Measurements from ENCODE around the gene SGK1.
"Not testable (repeated sequence)": the region's sequence is repeated elsewhere in the genome, so short reads cannot be mapped to it uniquely, and the experiment has no call there.

Gene SGK1

DNA sequence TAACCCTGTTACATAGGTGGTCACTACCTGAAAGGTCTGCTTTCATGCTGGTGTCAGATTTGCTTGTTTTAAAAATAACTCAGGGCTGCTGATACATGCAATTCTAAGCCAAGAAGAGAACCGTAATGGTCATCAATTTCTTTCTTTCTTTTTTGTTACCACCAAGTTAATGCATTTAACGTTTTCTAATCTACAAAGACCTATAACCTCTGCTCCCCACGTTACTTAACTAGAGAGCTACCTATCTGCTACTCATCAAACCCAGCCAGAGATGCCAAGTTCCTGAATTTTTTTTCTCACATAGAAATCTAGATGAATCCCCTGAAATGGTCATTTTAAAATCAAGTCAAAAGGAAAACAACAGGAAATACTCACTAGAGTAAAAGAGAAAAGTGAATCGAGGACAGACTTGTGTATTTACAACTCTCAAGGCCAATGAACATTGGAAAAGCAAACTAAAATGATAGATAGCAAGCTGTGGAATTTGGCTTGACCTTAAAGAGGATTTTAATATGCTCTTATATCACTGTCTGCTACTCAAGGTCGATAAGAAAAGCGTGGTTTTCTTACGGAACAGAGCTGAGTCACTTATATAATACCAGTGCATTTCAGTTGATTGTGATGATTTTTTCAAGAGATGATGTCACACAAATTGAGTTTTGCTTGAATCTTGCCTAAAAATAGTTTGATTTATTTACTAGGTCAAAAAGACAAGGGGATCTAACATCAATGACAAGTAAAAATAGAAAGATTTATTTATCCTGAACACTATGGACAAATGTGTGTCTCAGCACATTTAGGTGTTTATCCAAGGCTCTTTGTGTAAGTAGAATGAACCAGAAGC is 67.9 kb downstream of the SGK1 start:
- Histone ChIP-seq H3K27me3 (ENCODE audit: low read depth) (no peaks in the 10 kb centered on the region), H3K4me1 (no peaks in the 10 kb centered on the region), H3K9me3 (no peaks in the 10 kb centered on the region), H3K4me3 (no peak overlapping the region), H3K36me3 (replicated peaks) (no peaks in the 10 kb centered on the region)
- no peak for DNase-seq (ENCODE audit: low spot score in 2 of 2)
- in situ Hi-C loops (cut with MboI; ENCODE audit: low sequenced_read_pairs) = no loop called here

DNA sequence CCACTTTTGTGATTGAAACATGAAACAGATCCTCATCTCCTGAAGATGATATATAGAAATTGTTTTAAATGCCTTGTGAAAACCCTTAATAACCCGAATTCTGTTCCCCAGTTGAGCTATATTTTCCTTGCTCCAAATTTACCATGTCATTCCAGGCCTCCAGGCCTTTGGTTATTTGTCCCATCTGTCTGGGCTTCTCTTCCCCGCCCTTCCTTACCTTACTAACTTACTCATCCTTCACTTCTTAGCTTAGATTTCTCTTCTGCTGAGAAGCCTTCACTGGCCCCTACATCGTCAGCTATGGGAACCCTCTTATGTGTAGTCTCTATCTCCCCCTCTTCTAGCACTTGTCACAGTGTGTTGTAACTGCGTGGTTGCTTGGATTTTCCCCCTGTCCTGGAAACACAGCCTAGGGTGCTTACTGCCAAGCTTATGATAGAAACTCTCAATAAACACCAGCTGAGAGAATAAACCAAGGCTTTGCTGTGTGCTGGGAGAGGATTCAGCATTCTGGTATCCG is 68.6 kb downstream of the SGK1 start:
- Histone ChIP-seq H3K4me1 (no peaks in the 10 kb centered on the region), H3K36me3 (replicated peaks) (no peaks in the 10 kb centered on the region), H3K27me3 (ENCODE audit: low read depth) (no peaks in the 10 kb centered on the region), H3K4me3 (no peak overlapping the region), H3K9me3 (no peaks in the 10 kb centered on the region)
- DNase-seq (ENCODE audit: low spot score in 2 of 2) = no peak
- in situ Hi-C loops (cut with MboI; ENCODE audit: low sequenced_read_pairs) = no loop called here

DNA sequence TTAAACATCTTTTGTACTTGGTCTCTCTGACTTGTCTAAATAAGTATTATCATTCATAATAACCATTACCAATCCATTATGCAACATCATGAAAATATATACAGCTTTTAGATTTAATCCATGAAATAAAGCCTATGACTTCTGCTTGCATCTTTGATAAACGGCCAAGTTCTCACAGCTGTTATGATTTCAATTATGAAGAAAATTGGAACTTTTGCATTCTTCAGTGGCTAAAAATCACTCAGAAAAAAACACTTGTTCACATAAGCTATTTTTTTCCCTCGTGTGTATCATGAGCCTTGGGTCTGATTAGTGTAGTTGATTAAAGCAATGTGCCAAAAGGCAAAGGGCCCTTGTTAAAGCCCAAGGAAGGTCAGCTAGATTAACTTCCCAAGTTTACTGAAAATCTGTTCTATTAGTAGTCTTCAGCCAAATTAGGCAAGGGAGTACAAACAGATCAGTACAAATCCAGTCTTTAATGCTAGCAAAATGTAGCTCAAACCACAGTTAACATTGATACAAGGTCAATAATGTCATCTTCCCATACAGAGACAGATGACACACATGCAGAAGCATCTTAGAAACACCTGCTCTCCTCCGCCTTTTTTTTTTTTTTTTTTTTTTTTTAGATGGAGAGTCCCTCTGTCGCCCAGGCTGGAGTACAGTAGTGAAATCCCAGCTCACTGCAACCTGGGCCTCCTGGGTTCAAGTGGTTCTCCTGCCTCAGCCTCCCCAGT is 69.9 kb downstream of the SGK1 start:
- DNase-seq (ENCODE audit: low spot score in 2 of 2) = no peak
- H3K4me1 ChIP-seq = no peaks in the 10 kb centered on the region
- in situ Hi-C loops (cut with MboI; ENCODE audit: low sequenced_read_pairs) = no loop called here
- no peak overlapping the region for H3K4me3 ChIP-seq
- no peaks in the 10 kb centered on the region for H3K36me3 ChIP-seq (replicated peaks)
- no peaks in the 10 kb centered on the region for H3K9me3 ChIP-seq
- no peaks in the 10 kb centered on the region for H3K27me3 ChIP-seq (ENCODE audit: low read depth)

DNA sequence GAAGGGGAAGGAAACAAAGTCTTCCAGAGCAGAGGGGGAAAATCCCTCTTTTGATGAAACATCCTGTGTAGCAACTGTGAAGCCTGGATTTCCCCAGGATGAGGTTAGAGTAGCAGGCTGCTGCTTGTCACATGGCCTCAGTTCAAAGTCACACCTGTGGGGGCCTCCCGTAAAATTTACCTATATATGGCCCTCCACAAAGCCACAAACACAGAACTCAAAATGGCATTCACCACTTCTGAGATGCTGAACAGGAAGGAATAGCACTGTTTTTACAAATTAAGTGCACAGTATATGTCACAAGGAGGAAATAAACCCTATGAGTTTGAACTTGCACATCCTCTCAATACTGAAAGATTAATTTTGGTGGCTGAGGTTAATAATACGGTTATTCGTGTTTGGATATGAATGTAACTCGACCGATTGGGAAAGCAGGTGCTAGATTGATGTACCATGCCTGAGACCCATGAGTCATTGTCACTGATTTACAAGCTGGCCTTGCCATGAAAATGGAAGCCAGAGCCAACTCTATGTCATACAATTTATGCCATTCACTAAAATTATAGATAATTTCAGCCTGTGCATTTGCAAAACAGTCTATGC is 70.6 kb downstream of the SGK1 start:
- Histone ChIP-seq H3K4me1 (no peaks in the 10 kb centered on the region), H3K9me3 (no peaks in the 10 kb centered on the region), H3K27me3 (ENCODE audit: low read depth) (no peaks in the 10 kb centered on the region), H3K36me3 (replicated peaks) (no peaks in the 10 kb centered on the region), H3K4me3 (no peak overlapping the region)
- in situ Hi-C loops (cut with MboI; ENCODE audit: low sequenced_read_pairs) = no loop called here
- DNase-seq (ENCODE audit: low spot score in 2 of 2) = no peak

DNA sequence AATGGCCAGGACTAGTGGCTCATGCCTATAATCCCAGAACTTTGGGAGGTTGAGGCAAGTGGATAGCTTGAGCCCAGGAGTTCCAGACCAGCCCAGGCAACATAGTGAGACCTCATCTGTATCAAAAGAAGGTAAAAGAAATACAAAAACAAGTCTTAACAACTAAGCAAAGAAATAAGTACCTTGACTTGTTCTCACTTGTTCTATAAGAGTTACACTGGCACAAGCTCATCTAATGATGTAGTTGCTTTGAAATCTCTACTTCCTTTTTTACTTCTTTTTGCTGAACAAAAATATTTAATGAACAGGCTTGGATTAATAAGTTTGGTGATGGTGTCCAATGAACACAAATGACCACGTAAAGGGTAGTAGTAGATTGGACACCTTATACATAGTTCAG is 72.2 kb downstream of the SGK1 start:
- no peaks in the 10 kb centered on the region for H3K27me3 ChIP-seq (ENCODE audit: low read depth)
- no peaks in the 10 kb centered on the region for H3K4me1 ChIP-seq
- in situ Hi-C loops (cut with MboI; ENCODE audit: low sequenced_read_pairs) = no loop called here
- no peaks in the 10 kb centered on the region for H3K36me3 ChIP-seq (replicated peaks)
- no peak overlapping the region for H3K4me3 ChIP-seq
- no peaks in the 10 kb centered on the region for H3K9me3 ChIP-seq
- no peak for DNase-seq (ENCODE audit: low spot score in 2 of 2)

DNA sequence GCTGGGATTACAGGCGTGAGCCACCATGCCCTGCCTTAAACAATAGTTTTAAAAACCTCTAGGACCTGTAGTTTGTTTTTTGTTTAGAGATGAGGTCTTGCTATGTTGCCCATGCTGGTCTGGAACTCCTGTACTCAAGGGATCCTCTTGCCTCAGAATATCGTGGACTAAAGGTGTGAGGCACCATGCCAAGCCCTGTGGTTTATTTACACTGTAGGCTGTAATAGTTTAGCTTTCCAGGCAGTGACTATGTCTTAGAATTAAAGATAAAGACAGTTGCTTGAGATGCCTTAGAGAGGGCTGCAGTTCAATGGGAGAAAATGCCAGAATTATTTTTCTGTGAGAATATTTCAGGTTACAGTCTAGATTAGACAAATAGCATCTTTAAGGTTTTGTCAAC is 72.9 kb downstream of the SGK1 start:
- no peaks in the 10 kb centered on the region for H3K9me3 ChIP-seq
- in situ Hi-C loops (cut with MboI; ENCODE audit: low sequenced_read_pairs) = no loop called here
- H3K4me1 ChIP-seq = no peaks in the 10 kb centered on the region
- H3K36me3 ChIP-seq (replicated peaks) = no peaks in the 10 kb centered on the region
- H3K27me3 ChIP-seq (ENCODE audit: low read depth) = no peaks in the 10 kb centered on the region
- H3K4me3 ChIP-seq = no peak overlapping the region
- DNase-seq (ENCODE audit: low spot score in 2 of 2) = no peak

DNA sequence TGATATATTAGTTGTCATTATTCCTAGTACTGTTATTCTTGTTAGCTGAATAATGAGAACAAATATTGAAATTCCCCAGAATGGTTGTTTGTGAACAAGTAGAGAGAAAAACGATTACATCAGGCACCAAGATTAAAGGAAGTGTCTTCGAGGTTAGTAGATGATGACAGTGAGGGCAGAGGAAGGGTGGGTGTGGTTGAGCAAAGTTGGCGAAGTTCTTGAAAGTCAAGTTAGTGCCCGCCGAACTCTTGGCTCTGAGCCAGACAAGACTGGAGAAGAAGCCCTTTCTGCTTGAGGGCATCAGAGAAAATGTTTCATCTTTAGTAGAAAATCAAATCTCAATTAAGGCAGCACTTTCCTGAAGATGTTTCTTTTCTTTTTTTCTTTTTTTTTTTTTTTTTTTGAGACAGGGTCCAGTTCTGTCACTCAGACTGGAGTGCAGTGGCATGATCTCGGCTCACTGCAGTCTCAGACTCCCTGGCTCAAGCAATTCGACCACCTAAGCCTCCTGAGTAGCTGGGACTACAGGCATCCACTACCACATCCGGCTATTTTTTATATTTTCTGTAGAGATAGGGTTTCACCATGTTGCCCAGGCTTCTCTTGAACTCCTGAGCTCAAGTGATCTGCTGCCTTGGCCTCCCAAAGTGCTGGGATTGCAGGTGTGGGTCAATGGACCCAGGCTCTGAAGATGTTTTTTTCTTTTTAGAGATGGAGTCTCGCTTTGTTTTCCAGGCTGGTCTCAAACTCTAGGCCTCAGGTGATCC is 77.1 kb downstream of the SGK1 start:
- Histone ChIP-seq H3K27me3 (ENCODE audit: low read depth) (no peaks in the 10 kb centered on the region), H3K4me3 (no peak overlapping the region), H3K4me1 (no peaks in the 10 kb centered on the region), H3K36me3 (replicated peaks) (no peaks in the 10 kb centered on the region), H3K9me3 (no peaks in the 10 kb centered on the region)
- in situ Hi-C loops (cut with MboI; ENCODE audit: low sequenced_read_pairs) = no loop called here
- DNase-seq (ENCODE audit: low spot score in 2 of 2) = no peak

DNA sequence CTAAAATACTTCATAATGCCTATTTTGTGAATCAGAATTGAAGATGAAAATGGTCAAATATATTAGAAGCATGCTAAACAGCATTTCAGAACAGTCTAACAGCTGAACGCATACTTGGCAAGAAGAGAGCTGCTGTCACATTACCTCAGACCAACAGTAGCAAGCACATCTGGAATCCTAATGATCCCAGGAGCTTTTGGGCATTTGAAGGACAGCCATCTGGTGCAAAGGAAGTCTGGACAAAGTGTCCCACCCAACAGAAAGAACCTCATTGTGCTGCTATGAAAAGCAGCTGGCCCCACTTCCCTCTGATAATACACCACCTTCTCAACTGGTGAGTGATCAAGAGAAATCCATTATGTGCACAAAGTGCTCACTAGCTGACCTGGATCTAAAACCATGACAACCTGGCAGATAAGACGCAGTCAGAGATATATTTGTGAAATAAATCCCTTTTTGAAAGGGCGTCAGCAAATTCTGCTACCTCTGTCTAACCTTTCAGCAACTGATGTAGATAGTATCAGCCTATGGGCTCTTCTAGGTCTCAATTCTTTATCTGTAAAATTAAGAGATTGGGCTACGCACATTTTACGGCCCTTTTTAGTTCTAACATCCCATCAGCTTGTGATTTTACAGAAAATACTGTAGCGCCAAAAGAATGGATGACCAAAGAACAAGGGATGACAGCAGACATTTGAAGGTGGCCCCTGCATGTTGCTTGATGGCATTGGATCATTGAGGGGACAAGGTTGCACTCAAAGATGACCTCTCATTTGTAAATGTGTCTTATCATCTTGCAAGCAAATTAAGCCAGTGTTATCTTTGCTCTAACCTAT is 78.7 kb downstream of the SGK1 start:
- no peak overlapping the region for H3K4me3 ChIP-seq
- no peak for DNase-seq (ENCODE audit: low spot score in 2 of 2)
- no peaks in the 10 kb centered on the region for H3K36me3 ChIP-seq (replicated peaks)
- no peaks in the 10 kb centered on the region for H3K9me3 ChIP-seq
- H3K4me1 ChIP-seq = no peaks in the 10 kb centered on the region
- no peaks in the 10 kb centered on the region for H3K27me3 ChIP-seq (ENCODE audit: low read depth)
- in situ Hi-C loops (cut with MboI; ENCODE audit: low sequenced_read_pairs) = no loop called here

DNA sequence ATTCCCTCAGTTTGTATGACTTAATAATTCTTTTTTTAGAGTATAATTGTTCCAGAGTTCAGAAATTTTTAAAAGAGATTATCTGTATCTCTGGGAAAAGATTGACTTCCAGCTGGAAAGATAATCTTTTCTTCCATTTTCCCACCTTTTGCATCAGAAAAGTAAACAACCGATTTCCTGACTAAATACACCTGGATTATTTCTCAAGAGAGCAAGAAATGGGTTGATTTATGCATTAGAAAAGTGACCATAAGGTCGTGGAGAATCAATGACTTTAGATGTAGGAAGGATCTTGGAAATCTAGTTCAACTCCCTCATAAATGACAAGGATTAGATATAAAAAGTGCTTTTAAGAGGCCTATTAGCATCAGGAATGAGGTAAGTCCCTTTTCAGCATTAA is 79.9 kb downstream of the SGK1 start:
- Histone ChIP-seq H3K4me3 (no peak overlapping the region), H3K36me3 (replicated peaks) (no peaks in the 10 kb centered on the region), H3K9me3 (no peaks in the 10 kb centered on the region), H3K4me1 (no peaks in the 10 kb centered on the region), H3K27me3 (ENCODE audit: low read depth) (no peaks in the 10 kb centered on the region)
- in situ Hi-C loops (cut with MboI; ENCODE audit: low sequenced_read_pairs) = no loop called here
- DNase-seq (ENCODE audit: low spot score in 2 of 2) = no peak

DNA sequence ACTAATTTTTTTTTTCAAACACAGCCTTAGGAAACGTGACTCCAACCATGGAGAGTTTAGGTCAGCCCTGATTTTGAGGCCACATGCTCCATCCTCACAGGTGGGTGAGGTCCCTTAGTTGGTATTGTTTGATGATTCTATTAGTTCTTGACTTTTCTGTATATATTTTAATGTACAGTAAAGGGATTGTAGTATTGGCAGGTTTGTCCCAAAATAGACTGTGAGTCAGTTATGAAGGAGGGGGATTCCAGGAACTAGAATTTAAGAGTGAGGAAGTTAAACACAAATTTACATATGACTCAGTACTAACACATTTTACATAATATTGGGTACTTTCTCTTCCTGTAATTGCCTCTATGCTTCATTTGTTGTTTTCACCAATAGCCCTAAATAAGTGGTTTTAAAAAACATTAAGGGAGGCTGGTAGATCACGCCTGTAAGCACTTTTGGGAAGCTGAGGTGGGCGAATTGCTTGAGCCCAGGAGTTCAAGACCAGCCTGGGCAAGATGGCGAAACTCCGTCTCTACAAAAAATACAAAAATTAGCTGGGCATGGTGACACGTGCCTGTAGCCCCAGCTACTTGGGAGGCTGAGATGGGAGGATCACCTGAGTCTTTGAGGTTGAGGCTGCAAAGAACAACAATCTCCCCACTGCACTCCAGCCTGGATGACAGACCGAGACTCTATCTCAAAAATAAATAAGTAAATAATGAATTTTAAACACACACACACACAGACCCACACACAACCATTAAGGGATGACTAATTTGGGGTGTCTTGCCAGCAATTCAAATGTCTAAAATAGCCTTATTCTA is 81.8 kb downstream of the SGK1 start:
- Histone ChIP-seq H3K4me3 (no peak overlapping the region), H3K4me1 (no peaks in the 10 kb centered on the region), H3K27me3 (ENCODE audit: low read depth) (no peaks in the 10 kb centered on the region), H3K9me3 (no peaks in the 10 kb centered on the region), H3K36me3 (replicated peaks) (no peaks in the 10 kb centered on the region)
- no peak for DNase-seq (ENCODE audit: low spot score in 2 of 2)
- in situ Hi-C loops (cut with MboI; ENCODE audit: low sequenced_read_pairs) = no loop called here

DNA sequence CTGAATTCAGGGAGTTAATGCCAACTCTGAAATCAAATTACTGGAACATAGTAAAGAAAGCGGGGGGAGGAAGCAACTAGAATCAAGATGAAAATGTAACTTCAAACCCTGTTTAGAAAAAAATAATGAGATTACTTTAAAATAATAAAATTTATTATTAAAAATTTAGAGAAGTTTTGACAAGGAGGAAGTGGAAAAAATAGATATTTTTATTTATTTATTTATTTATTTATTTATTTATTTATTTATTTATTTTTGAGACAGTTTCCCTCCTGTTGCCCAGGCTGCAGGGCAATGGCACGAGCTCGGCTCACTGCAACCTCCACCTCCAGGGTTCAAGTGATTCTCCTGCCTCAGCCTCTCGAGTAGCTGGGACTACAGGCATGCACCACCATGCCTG is 82.6 kb downstream of the SGK1 start:
- in situ Hi-C loops (cut with MboI; ENCODE audit: low sequenced_read_pairs); H3K4me1 ChIP-seq; H3K4me3 ChIP-seq; DNase-seq (ENCODE audit: low spot score in 2 of 2); H3K27me3 ChIP-seq (ENCODE audit: low read depth); H3K36me3 ChIP-seq (replicated peaks); H3K9me3 ChIP-seq: not testable (repeated sequence)

DNA sequence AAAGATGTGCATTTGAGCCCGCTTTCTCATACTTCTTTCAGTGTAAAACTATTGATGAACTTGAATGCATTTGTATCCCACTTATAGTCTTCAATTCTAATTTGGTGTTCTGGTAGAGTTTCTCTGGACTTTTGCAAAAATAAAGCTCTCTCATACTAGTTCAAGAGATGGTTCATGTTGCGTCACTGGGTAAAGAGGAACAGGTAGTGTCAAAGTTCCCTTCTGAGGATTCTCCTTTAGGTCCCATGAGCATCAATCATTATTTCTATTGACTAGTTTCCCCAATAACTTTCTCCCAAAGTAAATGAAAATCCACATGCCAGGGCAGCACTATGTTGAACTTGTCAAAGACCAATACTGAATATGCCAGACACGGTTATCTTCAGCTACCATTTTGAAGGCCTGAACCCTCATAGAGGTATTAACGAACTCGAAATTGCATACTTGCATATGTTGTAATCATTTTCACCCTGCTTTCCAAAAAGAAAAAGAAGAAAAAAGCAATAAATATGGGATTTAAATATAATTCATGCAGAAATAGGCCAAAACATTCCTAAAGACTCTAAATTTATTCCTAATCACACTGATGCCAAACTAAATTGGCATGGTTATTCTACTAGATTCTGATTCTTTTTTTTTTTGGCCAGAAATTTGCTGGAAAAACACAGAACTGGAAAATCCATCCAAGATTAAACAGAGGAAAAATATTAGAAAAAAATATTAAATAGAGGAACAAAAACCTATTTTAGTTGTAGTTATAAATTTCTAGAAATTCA is 84.5 kb downstream of the SGK1 start:
- no peak overlapping the region for H3K4me3 ChIP-seq
- in situ Hi-C loops (cut with MboI; ENCODE audit: low sequenced_read_pairs) = no loop called here
- peaks cover 12% of the 10 kb centered on the region for H3K4me1 ChIP-seq
- no peaks in the 10 kb centered on the region for H3K9me3 ChIP-seq
- no peak for DNase-seq (ENCODE audit: low spot score in 2 of 2)
- no peaks in the 10 kb centered on the region for H3K36me3 ChIP-seq (replicated peaks)
- no peaks in the 10 kb centered on the region for H3K27me3 ChIP-seq (ENCODE audit: low read depth)

All from HAP-1 (cell line).